Measurements from ENCODE around the gene RTBDN.
"Not testable (repeated sequence)": the region's sequence is repeated elsewhere in the genome, so short reads cannot be mapped to it uniquely, and the experiment has no call there.

RTBDN gene

DNA sequence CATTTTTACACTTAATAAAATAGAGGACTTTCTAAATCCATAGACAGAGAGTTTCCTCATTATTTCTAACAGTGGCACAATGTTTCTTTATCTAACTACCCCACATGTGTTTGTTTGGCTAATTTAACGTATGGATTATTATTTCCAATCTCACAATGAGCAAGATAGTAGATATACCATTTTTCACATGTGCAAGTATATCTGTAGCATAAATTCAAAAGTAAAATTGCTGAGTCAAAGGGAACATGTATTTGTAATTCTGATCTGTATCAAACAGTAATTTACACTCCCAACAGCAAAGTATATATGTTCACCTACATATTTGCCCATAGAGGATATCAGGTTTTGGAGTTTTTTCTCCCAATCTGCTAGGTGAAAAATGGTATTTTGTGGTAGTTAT, 22.3 kb upstream of the RTBDN start:
- no peak for DNase-seq (ENCODE audit: low spot score)

DNA sequence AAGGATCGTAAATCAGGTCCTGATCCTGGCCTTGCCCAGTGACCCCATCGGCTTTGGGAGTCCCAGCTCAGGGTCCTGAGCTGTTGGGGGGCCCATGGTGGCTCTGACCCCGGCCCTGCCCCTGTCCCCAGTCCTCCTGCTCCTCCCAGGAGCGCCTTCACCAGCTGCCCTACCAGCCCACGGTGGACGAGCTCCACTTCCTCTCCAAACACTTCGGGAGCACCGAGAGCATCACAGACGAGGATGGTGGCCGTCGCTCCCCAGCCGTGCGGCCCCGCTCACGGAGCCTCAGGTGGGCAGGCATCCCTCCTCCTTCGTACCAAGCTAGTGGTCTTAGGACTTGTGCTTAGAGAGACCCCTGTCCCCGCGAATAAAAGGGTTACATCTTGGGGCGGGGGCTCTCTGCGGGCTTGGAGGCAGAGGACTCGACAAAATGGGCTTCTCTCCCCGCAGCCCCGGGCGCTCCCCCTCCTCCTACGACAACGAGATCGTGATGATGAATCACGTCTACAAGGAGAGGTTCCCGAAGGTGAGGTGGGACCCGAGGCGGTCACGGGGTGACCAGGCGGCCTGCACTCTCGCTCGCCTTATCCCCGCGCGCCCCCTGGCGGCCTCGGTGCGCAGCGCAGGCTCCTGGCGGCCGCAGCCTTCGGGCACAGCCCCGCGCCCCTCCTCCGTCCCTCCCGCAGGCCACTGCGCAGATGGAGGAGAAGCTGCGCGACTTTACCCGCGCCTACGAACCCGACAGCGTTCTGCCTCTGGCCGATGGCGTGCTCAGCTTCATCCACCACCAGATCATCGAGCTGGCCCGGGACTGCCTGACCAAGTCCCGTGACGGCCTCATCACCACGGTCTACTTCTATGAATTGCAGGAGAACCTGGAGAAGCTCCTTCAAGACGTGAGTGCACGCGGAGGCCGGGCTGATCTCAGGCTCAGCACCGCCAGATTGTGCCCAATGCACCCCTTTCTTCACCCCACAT, 13.1 kb upstream of the RTBDN start:
- peak; percentile 83 for DNase-seq (ENCODE audit: low spot score)

DNA sequence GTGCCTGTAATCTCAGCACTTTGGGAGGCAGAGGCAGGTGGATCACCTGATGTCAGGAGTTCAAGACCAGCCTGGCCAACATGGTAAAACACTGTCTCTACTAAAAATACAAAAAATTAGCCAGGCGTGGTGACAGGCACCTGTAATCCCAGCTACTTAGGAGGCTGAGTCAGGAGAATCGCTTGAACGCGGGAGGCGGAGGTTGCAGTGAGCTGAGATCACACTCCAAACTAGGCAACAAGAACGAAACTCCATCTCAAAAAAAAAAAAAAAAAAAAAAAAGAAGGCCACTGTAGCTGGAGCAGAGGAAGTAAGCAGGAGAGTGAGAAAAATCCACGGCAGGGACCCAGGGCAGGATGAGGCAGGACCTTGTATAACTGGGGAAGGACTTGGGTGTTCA, 12.2 kb upstream of the RTBDN start:
- not testable (repeated sequence) for DNase-seq (ENCODE audit: low spot score)

DNA sequence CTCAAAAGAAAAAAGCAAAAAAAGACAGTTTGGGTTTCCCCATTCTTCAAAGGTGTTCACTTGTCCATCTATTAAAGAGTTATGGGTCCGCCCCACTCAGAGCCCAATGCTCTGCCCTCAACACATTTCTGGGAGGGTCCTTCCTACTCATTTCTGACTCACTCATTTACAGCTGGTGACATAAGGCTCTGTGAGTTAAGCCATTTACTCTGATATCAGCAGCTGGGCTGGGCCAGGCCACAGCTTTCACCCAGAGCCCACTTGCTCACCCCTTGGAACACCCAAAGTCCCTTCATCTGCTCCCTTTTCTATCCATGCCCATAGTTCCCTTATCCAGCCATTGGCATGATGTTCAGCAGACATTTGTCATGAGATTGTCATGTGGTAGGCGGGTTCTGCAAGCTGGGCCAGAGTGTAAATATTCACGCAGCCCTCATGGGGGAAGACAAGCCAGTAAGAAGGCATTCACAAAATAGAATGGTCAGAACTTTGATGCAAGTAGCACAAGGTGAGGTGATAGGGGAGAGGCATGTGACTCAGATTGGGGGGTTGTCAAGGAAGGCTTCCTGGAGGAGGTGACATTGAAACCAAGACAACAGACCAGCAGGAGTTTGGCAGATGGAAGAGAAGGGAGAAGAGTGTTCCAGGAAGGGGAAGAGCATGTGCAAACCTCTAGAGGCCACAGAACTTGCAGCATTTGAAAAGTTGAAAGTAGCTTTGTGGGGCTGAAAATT, 9.8 kb upstream of the RTBDN start:
- DNase-seq (ENCODE audit: low spot score) = no peak

DNA sequence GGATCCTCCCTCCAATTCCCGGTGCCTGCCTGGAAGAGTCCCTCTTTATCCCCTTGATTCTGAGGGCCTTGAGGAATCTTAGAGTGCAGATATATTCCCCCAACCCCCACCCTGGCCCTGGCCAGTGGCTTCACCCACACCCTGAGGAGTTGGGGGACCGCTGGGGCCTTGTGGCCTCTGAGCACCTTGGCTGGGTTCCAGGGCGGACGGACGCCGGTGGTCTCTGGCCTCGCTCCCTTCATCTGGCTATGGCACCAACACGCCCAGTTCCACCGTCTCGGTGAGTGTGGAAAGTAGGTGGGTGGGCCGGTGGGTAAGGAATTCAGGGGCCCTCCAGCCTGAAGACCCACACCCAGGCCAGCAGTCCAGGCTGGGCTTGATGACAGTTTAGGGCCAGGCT, 8.9 kb upstream of the RTBDN start:
- no peak for DNase-seq (ENCODE audit: low spot score)

DNA sequence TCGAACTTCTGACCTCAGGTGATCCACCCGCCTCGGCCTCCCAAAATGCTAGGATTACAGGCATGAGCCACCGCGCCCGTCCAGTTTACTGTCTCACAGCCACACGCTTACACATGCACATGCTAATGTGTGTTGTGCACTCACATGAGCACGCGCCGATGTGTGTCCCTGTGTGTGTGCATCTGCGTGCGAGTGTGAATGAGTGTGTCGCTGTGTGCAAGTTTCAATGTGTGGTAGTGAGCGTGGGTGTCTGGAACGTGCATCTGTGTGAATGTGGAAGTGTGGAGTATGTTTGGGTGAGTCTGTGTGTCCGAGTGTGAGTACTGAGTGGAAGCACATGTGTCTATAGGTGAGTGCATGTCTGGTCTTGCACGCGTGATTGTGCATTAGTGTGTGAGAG, 8.1 kb upstream of the RTBDN start:
- DNase-seq (ENCODE audit: low spot score) = no peak

DNA sequence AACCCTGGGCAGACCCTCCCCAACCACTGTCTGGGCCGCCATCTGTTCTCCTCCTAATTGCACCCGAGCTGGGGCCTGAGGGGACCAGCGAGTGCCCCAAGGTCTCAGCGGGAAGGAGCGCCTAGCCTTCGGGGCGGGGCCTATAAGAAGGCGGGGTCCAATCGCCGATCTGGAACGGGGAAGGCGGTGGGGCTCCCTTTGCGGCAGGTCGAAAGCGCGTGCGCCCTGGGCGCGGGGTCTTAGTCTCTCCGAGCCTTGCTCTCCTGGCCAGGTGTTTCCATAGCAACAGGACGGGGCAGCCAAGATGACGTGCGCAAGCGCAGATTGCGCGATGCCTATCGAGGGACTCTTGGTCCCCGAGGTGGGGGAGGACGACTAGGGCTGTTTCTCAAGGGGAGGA, 6.7 kb upstream of the RTBDN start:
- no peak for DNase-seq (ENCODE audit: low spot score)

DNA sequence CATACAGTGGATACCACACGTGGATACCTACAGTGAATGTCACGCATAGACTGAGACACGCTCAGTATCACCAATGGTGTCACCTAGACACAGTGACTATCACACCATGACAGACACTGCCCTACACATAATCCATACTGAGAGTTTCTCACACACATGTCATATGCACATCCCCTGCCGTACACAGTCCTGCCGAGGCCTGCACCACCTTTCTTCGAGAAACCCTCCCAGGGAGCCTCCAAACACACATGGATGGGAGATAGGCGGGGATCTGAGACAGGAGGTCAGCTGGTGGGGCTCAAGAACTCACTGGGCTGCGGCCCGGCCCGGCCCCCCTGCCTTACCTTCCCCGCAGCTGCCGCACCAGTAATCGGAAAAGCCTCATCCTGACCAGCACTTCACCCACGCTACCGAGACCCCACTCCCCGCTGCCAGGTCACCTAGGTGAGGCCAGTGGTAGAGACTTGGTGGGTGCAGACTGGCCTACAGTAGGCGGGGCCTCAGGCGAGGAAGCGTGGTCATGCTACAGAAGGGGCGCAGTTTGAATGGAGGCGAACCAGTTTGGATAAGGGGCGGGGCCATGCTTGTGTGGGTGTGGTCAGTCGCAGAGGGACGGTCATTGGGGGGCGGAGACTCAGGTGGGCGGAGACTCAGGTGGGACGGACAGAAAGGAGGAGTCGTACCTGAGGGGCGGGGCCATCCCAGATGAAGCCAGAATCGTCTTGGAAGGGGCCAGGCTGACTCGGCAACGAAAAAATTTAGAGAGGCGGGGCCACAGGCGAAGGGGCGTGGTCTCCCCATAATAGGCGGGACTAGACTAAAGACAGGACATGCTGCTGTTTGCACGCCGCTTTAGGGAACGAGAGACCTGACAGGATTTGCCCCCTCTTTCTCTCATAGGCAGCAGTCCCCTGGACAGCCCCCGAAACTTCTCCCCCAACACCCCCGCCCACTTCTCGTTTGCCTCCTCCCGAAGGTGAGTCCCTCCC, 6.0 kb upstream of the RTBDN start:
- no peak for DNase-seq (ENCODE audit: low spot score)

DNA sequence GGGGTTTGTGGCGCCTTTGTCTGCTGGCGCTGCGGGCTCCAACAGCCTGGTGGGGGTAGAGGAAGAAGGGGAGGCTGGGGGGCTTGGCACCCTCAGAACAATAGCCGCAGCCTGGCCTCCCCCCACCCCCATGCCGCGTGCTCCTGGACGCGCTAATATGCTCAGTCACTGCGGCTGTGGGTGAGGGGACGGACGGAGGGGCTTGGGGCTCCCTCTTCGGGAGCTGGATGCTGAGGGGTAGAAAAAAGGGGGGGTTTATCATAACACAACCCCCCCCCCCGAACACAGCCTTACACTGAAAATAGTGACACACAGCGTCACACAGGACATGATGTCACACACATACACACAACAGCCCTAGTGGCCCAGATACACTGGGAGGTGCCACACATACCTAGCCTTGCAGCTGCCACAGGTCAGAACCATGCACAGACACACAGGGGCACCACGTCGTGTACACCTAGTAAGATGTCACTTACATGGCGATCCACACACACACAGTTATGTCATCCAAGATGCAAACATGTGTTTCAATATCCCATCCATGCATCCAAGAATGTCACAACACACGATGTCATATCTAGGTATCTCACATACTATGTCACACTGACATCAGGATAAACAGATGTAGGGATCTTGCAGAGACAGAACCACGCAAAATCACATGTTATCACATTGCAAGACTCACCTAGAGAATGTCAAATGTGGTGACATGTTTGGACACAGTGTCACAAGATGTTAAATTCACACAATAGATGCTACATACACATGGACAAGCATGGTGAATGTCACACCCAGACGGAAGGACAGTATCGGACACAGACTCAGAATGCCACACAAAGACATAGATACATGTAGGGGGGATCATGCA, 4.7 kb upstream of the RTBDN start:
- DNase-seq (ENCODE audit: low spot score) = no peak

DNA sequence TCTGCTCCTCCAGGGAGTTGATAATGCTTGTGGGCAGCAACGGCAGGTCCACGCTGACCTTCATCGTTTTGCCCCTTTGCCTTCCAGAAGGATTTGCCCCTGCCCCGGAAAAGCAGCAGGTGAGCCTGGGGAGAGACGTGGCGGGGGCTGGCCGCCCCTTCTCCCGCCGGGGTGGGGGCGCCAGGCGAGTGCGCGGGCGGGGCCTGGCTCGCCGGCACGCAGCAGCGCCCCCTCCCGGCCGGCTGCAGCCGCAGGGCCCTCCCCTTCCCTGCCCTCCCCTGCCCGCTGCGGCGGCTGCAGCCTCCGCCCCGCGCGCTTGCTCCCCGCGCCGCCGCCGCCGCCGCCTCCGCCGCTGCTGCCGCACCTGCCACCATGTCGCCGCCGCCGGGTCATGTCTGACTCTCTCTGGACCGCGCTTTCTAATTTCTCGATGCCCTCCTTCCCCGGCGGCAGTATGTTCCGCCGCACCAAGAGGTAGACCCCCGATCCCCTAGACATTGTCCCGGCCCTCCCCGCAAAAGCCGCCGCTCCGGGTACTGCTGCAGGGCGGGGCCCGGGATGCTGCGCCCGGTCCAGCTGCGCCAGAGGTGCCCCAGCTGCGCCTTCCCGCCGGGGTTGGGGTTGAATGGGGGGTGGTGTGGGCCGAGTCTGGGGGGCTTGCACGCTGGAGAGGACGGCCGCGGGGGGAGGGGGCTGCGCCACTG, 4.0 kb upstream of the RTBDN start, which contains the start of gene MAST1:
TSS of gene MAST1 (plus strand) at position 334 of the 704 bp plus-strand sequence. CDS start at position 392, 58 bp downstream.
- DNase-seq (ENCODE audit: low spot score) = no peak

DNA sequence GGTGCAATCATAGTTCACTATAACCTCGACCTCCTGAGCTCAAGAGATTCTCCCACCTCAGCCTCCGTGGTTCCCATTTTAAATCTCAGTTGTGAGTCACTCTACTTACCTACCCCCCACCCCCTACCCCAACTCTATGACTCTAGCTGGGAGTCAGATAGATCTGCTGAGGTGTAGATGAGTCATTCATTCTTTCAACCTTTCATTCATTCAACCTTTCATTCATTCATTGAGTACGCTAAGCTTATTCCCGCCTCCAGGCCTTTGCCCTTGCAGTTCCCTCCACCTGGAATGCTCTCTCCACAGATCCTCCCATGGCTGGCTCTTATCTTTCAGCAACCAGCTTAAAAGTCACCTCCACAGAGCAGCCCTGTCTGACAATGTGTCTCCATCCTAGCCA, 2.8 kb upstream of the RTBDN start:
- no peak for DNase-seq (ENCODE audit: low spot score)

DNA sequence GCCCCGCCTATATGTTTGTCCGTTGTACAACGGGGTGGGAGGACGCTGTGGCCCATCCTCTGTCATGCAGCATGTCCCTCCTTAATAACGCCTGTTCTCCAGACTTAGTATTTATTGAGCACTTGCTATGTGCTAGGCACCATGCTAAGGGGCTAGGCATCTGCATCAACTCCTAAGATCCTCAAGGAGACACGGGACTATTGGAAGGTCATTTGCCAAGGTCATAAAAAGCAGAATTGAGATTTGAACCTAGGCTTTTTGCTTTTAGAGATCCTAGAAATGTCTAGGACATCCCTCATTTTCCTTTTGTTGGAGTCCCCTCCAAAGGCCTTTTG, 2.1 kb upstream of the RTBDN start:
- DNase-seq (ENCODE audit: low spot score) = no peak

DNA sequence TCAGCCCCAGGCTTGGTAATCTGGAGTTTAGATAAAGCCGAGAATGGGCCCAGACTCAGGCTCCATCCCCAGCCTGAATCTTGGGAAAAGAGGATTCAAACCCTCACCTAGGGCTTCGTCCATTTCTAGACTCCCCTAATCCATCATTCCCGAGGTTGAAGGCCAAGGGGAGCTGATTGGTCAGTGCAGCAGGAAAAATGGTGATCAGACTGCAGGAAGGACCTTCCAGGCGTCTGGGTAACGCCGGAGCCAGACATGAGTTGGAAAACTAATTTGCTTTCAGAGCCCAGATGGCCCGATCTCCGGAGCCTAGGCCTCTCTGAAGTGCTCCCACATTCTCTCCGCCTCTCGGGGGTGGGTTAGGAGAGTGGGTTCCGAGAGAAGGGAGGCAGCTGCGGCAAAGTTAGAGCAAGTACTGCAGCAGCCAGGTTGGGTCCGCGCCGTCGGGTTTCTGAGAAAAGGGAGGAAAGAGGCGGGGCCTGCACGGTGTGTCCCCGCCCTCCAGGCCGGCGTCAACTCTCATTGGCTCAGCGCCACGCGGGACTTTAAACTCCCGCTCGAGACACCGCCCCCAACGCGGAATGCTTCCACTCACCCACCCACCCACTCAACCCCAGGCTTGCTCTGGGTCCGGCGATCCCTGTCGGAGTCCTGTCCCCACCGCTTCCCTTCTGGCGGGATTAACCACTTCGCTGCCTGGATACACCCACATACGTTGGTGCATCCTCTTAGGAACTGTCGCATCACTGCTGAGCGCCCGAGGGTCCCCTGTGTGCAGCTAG, 788 bp upstream of the RTBDN start:
- no peak for DNase-seq (ENCODE audit: low spot score)

DNA sequence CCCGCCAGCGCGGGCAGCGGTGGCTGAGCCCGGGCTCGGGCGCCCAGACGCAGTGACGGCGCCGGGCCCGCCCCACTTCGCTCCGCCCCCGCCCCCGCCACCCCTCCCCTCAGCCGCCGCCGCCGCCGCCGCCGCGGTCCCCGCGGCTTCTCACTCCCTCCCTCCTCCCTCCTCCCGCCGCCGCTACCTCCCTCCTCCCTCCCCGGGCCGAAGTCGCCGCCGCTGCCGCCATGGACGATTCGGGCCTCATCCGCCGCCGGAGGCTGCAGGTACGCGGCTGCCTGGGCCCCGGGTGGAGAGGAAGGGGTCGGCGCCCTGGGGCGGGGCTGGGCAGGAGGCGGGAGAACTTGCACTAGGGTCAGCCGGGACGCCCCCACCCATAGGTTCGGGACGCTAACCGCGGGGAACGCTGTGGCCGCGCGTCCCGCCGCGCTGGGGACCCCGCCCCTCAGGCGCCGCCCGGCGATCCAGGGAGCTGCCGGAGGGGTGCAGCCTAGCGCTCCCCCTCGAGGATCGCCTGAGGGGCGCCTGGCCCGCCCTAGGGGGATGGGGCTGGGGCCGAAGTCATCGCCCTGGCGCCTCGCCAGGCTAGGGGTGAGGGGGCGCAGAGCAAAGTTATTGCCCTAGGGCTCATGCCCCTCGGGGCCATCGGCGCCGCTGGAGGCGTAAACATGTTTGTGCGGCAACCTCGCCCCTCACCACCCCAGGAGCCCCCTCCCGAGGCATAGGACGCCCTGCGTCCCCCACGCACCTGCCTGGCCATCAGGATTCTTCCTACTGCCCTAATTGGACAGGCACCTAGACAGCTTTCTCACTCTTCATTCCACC, 427 bp downstream of the RTBDN start:
- DNase-seq (ENCODE audit: low spot score) = peak; percentile 37

DNA sequence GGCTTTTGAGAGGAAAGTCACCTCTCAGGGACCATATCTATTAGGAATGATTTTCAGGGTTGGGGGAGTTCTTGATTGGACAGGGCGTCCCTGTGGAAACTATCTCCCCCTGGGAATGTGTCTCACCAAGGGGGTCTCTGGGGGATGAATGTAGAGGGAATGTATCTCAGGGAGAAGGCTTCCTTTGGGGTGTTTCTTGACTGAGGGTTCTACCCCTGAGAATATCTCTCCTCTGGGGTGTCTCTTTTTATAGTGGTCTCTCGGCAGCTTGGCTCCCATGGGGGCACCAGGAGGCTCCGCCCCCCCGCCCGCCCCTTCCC, 1.0 kb downstream of the RTBDN start:
- no peak for DNase-seq (ENCODE audit: low spot score)

DNA sequence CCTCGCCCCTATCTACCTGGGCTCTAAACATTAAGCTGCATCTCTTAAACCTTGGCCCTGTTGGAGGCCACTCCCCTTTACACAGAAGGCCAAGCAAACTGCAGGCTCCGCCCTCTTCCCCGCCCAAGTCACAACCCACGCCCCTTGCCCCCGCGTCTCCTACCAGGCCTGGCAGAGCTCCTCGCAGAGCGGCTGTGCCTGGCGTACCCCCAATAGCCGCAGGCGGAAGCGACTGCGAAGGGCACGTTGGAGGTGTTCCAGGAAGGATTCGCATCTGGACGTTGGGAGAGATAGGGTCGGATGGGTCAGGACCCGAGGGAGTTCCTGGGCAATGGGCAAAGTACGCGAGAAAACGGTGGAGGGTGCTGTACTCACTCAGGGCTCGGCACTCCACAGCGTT, 5.9 kb downstream of the RTBDN start:
- DNase-seq (ENCODE audit: low spot score) = no peak

DNA sequence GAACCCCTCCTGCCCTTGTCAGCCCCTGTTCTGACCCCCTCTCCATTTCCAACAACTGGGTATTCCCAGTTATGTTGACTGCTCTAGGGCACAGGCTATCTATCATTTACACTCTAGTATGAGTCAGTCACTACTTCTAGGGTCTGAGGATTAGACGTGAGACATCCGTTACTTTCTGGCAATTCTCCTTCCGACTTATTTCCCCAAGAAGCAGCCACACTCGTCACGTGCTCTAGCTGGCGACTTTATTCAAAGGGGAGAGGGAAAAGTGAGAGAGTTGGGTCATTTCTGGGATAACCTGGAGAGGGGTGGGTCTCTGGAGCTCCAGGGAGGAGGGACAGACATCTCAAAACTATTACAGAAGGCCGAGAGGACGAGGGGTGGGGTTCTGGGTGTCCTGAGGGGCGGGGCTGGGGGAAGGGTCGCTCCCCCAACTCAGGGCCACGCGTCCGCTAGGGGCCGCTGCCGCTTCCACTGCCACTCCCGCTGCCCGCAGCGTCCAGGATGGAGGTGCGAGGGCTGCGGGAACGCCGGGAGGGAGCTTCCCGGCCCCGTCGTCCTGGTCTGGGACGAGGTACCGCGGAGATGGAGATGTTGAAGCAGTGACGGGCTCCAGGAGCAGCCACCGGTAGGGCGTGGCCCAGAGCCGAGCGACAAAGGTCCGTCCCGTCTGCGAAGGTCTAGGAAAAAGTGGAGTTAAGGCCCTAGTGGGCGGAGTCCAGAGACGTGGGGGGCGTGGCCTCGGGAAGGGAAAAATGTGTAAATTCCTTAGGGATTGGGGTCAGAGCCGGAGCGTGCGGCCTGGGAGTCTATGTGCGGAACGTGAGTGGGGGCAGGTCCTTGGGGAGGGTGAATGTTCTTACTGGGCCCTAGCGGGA, 8.9 kb downstream of the RTBDN start:
- DNase-seq (ENCODE audit: low spot score) = no peak

DNA sequence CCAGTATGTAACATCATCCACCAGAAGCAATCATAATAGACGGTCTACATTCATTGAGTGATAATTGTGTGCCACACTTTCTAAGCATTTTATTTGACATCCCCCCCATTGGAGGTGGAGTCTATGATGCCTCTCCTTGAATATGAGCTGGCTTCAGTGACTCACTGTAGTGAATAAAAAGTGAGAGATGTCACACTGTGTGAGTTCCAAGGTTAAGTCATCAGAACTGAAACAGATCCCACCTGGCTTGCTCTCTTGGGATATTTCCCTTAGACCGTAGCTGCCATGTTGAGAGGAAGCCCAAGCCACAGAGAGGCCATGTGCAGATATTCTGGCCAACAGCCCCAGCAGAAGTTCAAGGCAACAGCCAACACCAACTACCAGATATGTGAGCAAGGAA, 12.6 kb downstream of the RTBDN start:
- DNase-seq (ENCODE audit: low spot score) = no peak
